ENCODE results near the gene ARHGAP27.
"Not testable (repeated sequence)": the region's sequence is repeated elsewhere in the genome, so short reads cannot be mapped to it uniquely, and the experiment has no call there.

The ARHGAP27 gene

GRCh38 chr17:45445901-45446743 is 13.5 kb upstream of the ARHGAP27 start:
- DNase-seq: not testable (repeated sequence)

- not testable (repeated sequence) for DNase-seq
Observed at GRCh38 chr17:45444856-45445820, 12.5 kb upstream of the ARHGAP27 start.

GRCh38 chr17:45444301-45444700 is 11.6 kb upstream of the ARHGAP27 start:
- DNase-seq: not testable (repeated sequence)

- not testable (repeated sequence) for DNase-seq
Observed at GRCh38 chr17:45443371-45444260, 10.9 kb upstream of the ARHGAP27 start.

- no peak for DNase-seq
Observed at GRCh38 chr17:45441526-45442310, 9.0 kb upstream of the ARHGAP27 start.

DNA sequence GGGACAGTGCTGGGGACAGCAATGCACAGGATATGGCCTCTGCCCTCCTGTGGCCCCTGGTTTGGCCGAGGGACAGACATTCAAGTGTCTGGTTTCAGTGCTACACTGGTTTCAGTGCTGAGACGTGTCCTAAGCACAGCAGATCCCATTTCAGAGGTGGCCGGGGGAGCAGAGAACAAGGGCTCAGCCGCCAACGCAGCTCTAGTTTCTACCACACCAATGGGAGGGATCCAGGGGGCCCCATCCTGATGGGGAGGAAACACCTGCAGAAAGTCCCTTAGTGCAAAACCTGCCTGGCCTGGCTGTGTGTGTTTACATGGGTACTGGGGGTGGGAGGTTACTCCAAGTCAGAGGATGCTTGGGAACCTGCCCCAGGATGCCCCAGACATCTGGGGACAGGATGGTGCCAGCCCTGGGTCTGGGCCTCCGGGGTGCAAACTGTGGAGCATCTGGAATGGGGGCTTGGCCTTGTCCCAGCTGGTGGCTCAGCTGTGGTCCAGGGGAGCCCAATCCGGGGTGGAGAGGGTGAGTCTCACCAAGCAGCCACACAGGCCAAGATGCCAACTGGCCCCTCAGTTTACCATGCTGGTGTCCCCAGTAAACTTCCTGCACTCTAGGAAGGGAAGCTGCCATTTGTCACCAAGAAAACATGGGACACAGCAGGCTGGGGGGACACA is 8.3 kb upstream of the ARHGAP27 start:
- DNase-seq: not testable (repeated sequence)

GRCh38 chr17:45440161-45440778 is 7.6 kb upstream of the ARHGAP27 start:
- peak; percentile 35 for DNase-seq

GRCh38 chr17:45438931-45439610 is 6.4 kb upstream of the ARHGAP27 start:
- DNase-seq: no peak

GRCh38 chr17:45437465-45438283 is 5.0 kb upstream of the ARHGAP27 start:
- no peak for DNase-seq

- DNase-seq: no peak
Observed at GRCh38 chr17:45436625-45437464, 4.2 kb upstream of the ARHGAP27 start.

DNA sequence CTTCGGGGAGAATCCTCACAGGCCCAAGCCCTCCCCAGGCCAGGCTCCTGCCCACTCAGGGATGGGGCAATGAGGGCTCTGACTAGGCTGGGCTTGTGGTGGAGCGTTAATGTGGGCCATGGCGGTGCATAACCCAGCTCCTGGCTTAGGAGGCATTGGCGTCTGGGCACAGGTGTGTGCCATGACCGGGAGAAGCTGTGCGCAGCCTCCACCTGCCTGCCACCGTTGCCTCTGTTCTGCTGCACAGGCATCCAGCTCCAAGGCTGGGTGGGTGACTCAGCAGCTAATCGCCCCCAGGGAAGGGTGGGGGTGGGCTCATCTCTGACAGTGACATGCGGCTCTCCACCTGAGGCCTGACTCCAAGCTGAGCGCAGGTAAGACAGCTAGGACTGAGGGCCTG is 3.5 kb upstream of the ARHGAP27 start:
- DNase-seq: no peak

- no peak for DNase-seq
Observed at GRCh38 chr17:45435481-45435880, 2.8 kb upstream of the ARHGAP27 start.

DNA sequence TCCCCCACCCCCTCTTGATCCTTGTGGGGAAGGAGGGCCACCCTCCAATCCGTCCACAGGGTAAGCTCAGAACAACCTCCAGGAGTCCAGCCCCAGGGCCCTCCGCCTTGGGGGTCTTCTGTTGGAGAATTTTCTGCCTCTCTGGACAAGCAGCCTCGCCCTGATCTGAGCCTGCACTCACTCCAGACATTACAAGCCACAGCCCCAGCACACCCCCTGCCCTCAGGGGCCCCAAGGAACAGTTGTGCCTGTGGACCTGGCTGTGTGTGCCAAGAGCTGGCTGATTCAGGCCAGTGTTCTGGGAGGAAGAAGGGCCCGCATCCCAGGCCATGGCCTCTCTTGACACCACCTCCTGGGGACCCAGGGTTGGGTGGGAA is 477 bp upstream of the ARHGAP27 start:
- DNase-seq: no peak

- DNase-seq: peak; percentile 81
Observed at GRCh38 chr17:45431531-45432404, 902 bp downstream of the ARHGAP27 start.

- no peak for DNase-seq
Observed at GRCh38 chr17:45430738-45431530, 1.7 kb downstream of the ARHGAP27 start.

- DNase-seq: no peak
Observed at GRCh38 chr17:45430006-45430737, 2.5 kb downstream of the ARHGAP27 start.

Measured in NCI-H2171 (cell line).